ENCODE measurements around the gene MAP1LC3A. TPM values are rescaled to one million over a fixed set of nuclear protein-coding genes. Genes with fewer than 3 reads are reported as not detected.

MAP1LC3A gene
- total and polyA plus RNA-seq, 2 donors (not counting 1 experiment from before 2014, with no cell fraction given): 3.5 to 10.5 TPM

- DNase-seq (peak; percentile 63), ATAC-seq (ENCODE audit: low read depth) (peak; percentile 91)
- no peaks in the 10 kb centered on the region for H3K27me3 ChIP-seq (replicated peaks in 1 of 4; ENCODE audit: control extremely low read depth in 1 of 4, control insufficient read depth in 3 of 4, insufficient read depth in 4 of 4, low read length in 3 of 4)
- 69% methylated on average over 4 of the region's 7 CpGs for whole genome bisulfite sequencing (ENCODE audit: insufficient coverage)
- H2AFZ ChIP-seq (ENCODE audit: insufficient read depth, low read depth, low read length, poor library complexity, severe bottlenecking): peak overlapping the region; percentile 30
- Mint-ChIP-seq H3K4me1 (peaks cover 31% of the 10 kb centered on the region), H3K27me3 (no peaks in the 10 kb centered on the region), H3K9me3 (ENCODE audit: insufficient read depth) (no peaks in the 10 kb centered on the region), H3K4me3 (peak overlapping the region; percentile 45), H3K27ac (peak overlapping the region; percentile 88)
- intact Hi-C loops (cut with micrococcal nuclease): no loop called here
- peaks cover 0 to 20% (median 12%) of the 10 kb centered on the region in 3 donors for H3K9me3 ChIP-seq (ENCODE audit: control extremely low read depth in 1 of 3, control insufficient read depth in 2 of 3, insufficient read depth in 1 of 3, low read length in 2 of 3)
- H4K20me1 ChIP-seq (ENCODE audit: control insufficient read depth, insufficient read depth, low read length, poor library complexity, severe bottlenecking): no peaks in the 10 kb centered on the region
- CTCF ChIA-PET: interaction anchor here (0.8 to 1.7 kb wide), 2 partner anchors 22 to 190 kb away, joined by 3 read pairs; partner anchors contain the start of gene MAP1LC3A
- H3K79me2 ChIP-seq (ENCODE audit: control insufficient read depth, insufficient read depth, low read length): no peaks in the 10 kb centered on the region
- H3K4me3 ChIP-seq (ENCODE audit: control extremely low read depth in 1 of 5, extremely low read depth in 1 of 5, insufficient read depth in 1 of 5, low read depth in 2 of 5, low read length in 4 of 5): no peak overlapping the region
- H3K4me2 ChIP-seq (replicated peaks; ENCODE audit: low read depth, low read length, poor library complexity, severe bottlenecking): peak overlapping the region; percentile 40
- peaks cover 18 to 29% of the 10 kb centered on the region in 2 donors for H3K4me1 ChIP-seq (ENCODE audit: control insufficient read depth in 2 of 2, insufficient read depth in 2 of 2, low read length in 2 of 2)
- POLR2A ChIA-PET: no interaction called here
- TF ChIP-seq EZH2 (IDR thresholded peaks at IDR 0.05; ENCODE audit: borderline replicate concordance, insufficient read depth, low read depth, low read length, poor library complexity, severe bottlenecking): no peak
- TF ChIP-seq CTCF (IDR thresholded peaks at IDR 0.05): no peak
- peak overlapping the region; percentile 19 for H3K9ac ChIP-seq (ENCODE audit: low read length)
- peak overlapping the region; percentile 52 to 75 for H3K27ac ChIP-seq (ENCODE audit: low read length in 2 of 2)
- H3K36me3 ChIP-seq (replicated peaks in 1 of 2; ENCODE audit: control extremely low read depth in 1 of 2, control insufficient read depth in 1 of 2, extremely low read depth in 1 of 2, insufficient read depth in 2 of 2, low read length in 1 of 2): peaks cover 0 to 25% of the 10 kb centered on the region in 2 experiments
These were observed 21.7 kb downstream of the MAP1LC3A start for GRCh38 chr20:34579979-34580940.

Data from B cell (primary cell).